ENCODE results near the gene AXIN1. TPM values are rescaled to one million over a fixed set of nuclear protein-coding genes. Genes with fewer than 3 reads are reported as not detected.

AXIN1 gene
- polyA plus RNA-seq, 2 of the 4 experiments (the other 2 are of a cell fraction), result 8.7 to 19.3 TPM

DNA sequence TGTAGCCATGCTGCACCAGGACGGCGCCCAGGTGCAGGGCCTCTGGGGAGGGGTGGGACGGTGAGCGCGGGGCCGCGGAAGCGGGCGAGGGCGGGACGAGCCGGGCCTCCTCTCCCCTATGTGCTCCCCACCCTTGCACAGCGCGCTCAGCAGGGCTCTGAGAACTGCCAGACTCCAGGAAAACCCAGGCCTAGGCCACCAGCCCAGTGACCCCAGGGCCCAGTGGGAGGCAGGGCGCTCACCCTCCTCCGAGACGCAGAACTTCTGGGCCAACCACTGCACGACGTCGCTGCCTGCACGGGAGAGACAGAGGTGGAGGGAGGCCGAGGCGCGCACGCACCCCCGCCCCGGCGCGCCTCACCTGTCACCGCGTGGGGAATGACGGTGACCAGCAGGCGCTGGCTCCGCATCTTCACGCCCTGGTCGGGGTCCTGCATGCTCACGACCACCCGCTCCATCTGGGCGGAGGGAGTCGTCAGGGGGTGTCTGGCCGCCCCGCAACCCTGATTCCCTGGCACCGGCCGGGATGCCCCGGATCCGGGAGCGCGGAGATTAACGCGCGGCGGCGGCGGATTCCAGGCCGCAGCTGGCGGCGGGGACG, 77.4 kb downstream of the AXIN1 start:
- ChIA-PET CTCF (interaction anchor here (0.6 kb wide), 1 partner anchor 222 kb away, joined by 3 read pairs; the partner anchor contains the start of genes POLR3K and SNRNP25), POLR2A (no interaction called here)
- Histone ChIP-seq H3K4me3 (peak overlapping the region; percentile 57), H3K4me2 (peak overlapping the region; percentile 94), H3K9me3 (no peaks in the 10 kb centered on the region), H3K27ac (peak overlapping the region; percentile 88 to 90), H3K4me1 (peaks cover 28% of the 10 kb centered on the region)
- TF ChIP-seq BHLHE40 (IDR thresholded peaks at IDR 0.05; ENCODE audit: low read depth, low read length) (no peak), POLR2A (IDR thresholded peaks at IDR 0.05; ENCODE audit: low read length) (no peak)
- TF ChIP-seq, protein P1, sequence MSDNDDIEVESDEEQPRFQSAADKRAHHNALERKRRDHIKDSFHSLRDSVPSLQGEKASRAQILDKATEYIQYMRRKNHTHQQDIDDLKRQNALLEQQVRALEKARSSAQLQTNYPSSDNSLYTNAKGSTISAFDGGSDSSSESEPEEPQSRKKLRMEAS (IDR thresholded peaks at IDR 0.05), result 0 out of 2 replicates have a peak, but pooled peaks have one; percentile 33
- 64% methylated on average over 24 of the region's 58 CpGs for WGBS (ENCODE audit: missing lambda C conversion rate)
- peak in 1 of 2 experiments; percentile 2; a peak in 1 of 6 replicates for ATAC-seq
- FAIRE-seq, result no peak
- no peak for DNase-seq (ENCODE audit: low read depth in 1 of 2, low spot score in 1 of 2)

DNA sequence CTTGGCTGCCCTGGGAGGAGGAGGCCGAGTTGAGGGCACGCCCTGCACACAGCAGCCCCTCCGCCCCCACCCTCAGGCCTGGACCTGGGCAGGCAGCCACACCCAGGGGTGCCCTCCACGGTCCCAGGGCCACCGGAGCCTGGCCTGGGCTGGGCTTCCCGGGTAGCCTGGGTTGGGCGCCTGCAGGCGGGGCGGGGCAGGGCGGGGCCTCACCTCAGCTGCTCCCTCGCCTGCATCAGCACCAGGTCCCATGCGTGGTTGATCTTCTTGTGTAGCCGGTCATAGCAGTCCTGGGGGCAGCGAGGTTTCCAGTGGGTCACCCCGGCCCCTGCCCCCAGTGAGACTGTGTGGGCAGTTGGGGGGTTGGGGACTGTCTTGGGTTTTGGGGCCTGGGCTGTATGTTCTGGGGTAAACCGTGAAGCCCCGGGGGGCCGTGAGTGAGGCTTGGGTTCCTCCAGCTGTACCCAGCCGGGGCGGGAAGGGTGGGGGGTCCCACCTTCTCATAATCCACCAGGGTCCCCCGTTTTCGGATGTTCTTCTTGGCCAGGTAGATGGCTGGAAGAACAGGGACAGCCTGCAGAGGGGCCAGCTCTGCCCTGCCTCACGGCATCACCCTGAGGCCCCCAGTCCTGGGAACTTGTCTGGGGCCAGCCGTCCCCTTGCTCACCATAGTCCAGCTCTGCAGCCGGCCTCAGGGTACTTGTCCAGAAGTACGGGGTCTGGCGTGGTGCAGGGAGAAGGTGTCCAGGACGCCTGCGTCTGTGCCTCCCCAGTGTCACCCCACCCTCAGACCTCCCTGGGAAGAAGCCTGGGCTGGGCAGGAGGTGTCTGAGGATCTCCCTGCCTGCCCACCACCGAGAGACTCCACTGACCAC, 78.7 kb downstream of the AXIN1 start:
- H3K27ac ChIP-seq, result peak overlapping the region in 1 of 2 experiments; percentile 57; a peak in 2 of 6 replicates
- 57% methylated on average over 11 of the region's 30 CpGs for WGBS (ENCODE audit: missing lambda C conversion rate)
- POLR2A ChIA-PET, result interaction anchor here (0.5 kb wide), 1 partner anchor 79 kb away, joined by 3 read pairs; the partner anchor contains the start of gene AXIN1
- peak overlapping the region; percentile 33 for H3K4me2 ChIP-seq
- CTCF ChIA-PET, result no interaction called here
- TF ChIP-seq, protein P2, sequence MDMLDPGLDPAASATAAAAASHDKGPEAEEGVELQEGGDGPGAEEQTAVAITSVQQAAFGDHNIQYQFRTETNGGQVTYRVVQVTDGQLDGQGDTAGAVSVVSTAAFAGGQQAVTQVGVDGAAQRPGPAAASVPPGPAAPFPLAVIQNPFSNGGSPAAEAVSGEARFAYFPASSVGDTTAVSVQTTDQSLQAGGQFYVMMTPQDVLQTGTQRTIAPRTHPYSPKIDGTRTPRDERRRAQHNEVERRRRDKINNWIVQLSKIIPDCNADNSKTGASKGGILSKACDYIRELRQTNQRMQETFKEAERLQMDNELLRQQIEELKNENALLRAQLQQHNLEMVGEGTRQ (IDR thresholded peaks at IDR 0.05), result no peak
- TF ChIP-seq CBX8 (IDR thresholded peaks at IDR 0.05), result no peak
- no peak for TF ChIP-seq EP300 (IDR thresholded peaks at IDR 0.05)
- TF ChIP-seq NFE2L2 (conservative IDR thresholded peaks at IDR 0.05; ENCODE audit: low read length), result no peak
- no peak for TF ChIP-seq BHLHE40 (IDR thresholded peaks at IDR 0.05; ENCODE audit: low read depth, low read length)
- no peak for TF ChIP-seq JUN (IDR thresholded peaks at IDR 0.05)
- TF ChIP-seq, protein P3, sequence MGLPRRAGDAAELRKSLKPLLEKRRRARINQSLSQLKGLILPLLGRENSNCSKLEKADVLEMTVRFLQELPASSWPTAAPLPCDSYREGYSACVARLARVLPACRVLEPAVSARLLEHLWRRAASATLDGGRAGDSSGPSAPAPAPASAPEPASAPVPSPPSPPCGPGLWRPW (IDR thresholded peaks at IDR 0.05), result no peak
- DNase-seq (ENCODE audit: low read depth in 1 of 2, low spot score in 1 of 2) (peak; percentile 53 to 59), FAIRE-seq (no peak), ATAC-seq (peak; percentile 52 to 74; a peak in 5 of 6 replicates)
- H3K4me3 ChIP-seq, result no peak overlapping the region
- peaks cover 25% of the 10 kb centered on the region for H3K4me1 ChIP-seq
- no peaks in the 10 kb centered on the region for H3K9me3 ChIP-seq

DNA sequence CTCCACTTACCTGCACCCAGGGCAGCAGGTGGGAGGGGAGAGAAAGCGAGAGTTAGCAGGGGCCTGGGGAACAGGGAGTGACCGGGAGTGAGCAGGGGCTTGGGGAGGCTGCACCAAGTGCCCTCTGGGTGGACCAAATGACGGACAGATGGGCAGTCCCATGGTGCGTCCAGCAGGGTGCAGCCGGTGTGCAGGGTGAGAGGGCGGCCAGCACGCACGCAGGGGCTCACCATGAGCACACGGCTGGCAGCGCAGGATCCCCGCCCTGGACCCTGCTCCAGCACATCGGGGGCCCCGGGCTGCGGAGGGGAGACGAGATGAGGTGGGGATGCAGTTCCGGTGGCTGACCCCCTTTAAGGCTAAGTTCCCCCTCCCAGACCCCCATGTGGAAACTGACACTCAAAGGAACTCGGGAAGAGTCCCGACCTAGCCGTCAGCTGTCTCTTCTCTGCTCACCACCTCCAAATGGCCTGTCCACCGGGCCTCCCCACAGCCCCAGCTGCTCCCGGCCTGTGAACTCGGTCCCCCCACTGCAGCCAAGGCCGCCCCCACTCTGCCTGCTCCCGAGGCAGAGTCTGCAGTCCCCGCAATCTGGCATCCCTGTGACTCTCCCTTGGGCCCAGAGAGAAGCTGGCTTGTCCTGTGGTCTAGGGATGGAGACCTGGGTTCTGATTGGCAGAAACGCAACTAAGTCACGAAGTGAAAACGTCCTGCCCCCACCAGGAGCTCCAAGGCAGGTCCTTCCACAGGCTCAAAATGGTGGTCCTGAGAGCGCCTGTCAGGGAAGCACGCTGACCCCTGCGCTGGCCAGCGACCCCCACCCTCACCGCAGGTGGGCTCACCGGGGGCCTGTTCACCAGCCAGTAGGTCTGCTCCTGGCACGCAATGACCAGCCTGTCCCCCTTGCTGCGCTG, 79.6 kb downstream of the AXIN1 start:
- no peak overlapping the region for H3K4me3 ChIP-seq
- no peaks in the 10 kb centered on the region for H3K9me3 ChIP-seq
- 79% methylated on average over 21 of the region's 36 CpGs for WGBS (ENCODE audit: missing lambda C conversion rate)
- DNase-seq (ENCODE audit: low read depth in 1 of 2, low spot score in 1 of 2) (no peak), FAIRE-seq (no peak), ATAC-seq (peak in 1 of 2 experiments; percentile 28; a peak in 4 of 6 replicates)
- peak overlapping the region in 1 of 2 experiments; percentile 57; a peak in 2 of 6 replicates for H3K27ac ChIP-seq
- H3K4me1 ChIP-seq, result peaks cover 25% of the 10 kb centered on the region
- POLR2A ChIA-PET, result no interaction called here
- no peak for TF ChIP-seq BHLHE40 (IDR thresholded peaks at IDR 0.05; ENCODE audit: low read depth, low read length)
- peak overlapping the region; percentile 33 for H3K4me2 ChIP-seq
- CTCF ChIA-PET, result no interaction called here

DNA sequence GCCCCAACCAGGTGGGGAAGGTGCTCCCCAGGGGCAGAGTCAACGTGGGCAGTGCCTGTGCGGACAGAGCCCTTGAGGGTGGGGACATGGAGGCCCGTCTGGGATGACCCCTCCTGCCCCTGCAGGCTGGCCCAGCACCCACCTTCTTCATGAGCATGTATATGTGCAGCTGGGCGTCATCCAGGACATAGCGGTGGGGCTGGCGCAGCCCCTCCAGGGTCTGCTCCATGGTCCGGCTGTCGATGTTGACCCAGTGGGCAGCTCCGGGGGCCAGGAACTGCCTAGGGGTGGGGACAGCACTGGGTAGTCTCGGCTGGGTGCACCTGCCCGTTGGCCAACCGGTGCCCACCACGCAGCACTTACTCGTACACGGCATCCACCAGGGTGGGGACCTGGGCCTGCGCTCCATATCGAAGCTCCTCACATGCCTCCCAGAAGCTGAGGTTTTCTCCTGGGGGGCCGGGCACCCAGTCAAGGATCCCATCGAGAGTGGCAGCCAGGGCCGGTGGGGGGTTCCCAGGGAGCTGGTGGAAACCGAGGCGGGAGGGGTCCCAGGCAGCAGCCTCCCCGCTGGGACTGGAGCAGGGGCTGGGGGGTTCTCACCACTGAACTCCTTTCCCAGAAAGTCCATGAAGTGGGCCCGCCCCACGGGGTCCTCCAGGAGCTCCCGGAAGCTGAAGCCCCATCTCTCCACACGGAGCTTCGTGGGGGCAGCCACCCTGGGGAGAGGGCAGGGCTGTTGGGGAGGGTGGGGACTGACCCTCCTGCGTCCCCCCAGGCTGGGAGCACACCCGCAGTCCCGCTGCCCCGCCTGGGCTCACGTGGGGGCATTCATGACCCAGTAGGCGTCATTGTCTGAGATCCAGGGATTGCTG, 81.9 kb downstream of the AXIN1 start:
- ChIA-PET POLR2A (no interaction called here), CTCF (interaction anchor here (1.0 to 1.4 kb wide), 2 partner anchors 48 to 92 kb away, joined by 3 to 4 read pairs; no protein-coding TSS in a partner anchor)
- FAIRE-seq, result no peak
- no peak for ATAC-seq
- Histone ChIP-seq H3K4me2 (no peak overlapping the region), H3K27ac (no peak overlapping the region), H3K9me3 (no peaks in the 10 kb centered on the region), H3K4me3 (no peak overlapping the region), H3K4me1 (peaks cover 25% of the 10 kb centered on the region)
- WGBS (ENCODE audit: missing lambda C conversion rate), result 87% methylated on average over 10 of the region's 34 CpGs
- no peak for DNase-seq (ENCODE audit: low read depth in 1 of 2, low spot score in 1 of 2)
- TF ChIP-seq, protein P3 (IDR thresholded peaks at IDR 0.05), result no peak
- TF ChIP-seq HDAC2 (IDR thresholded peaks at IDR 0.05), result no peak
- TF ChIP-seq ESRRA (IDR thresholded peaks at IDR 0.05; ENCODE audit: borderline replicate concordance, low read length), result no peak
- TF ChIP-seq, protein P4, sequence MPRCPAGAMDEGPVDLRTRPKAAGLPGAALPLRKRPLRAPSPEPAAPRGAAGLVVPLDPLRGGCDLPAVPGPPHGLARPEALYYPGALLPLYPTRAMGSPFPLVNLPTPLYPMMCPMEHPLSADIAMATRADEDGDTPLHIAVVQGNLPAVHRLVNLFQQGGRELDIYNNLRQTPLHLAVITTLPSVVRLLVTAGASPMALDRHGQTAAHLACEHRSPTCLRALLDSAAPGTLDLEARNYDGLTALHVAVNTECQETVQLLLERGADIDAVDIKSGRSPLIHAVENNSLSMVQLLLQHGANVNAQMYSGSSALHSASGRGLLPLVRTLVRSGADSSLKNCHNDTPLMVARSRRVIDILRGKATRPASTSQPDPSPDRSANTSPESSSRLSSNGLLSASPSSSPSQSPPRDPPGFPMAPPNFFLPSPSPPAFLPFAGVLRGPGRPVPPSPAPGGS (IDR thresholded peaks at IDR 0.05), result no peak
- no peak for TF ChIP-seq RNF2 (IDR thresholded peaks at IDR 0.05; ENCODE audit: borderline replicate concordance, low read depth)
- no peak for TF ChIP-seq CBX2 (IDR thresholded peaks at IDR 0.05; ENCODE audit: borderline replicate concordance, low read depth)
- TF ChIP-seq POLR2A (IDR thresholded peaks at IDR 0.05; ENCODE audit: low read length), result no peak
- TF ChIP-seq CEBPB (IDR thresholded peaks at IDR 0.05), result no peak
- TF ChIP-seq RCOR1 (IDR thresholded peaks at IDR 0.05; ENCODE audit: low read depth, low read length), result no peak
- TF ChIP-seq ZSCAN20 (CRISPR knock-in tag; IDR thresholded peaks at IDR 0.05), result no peak
- TF ChIP-seq CHD4 (IDR thresholded peaks at IDR 0.05; ENCODE audit: borderline replicate concordance), result no peak
- TF ChIP-seq, protein P5, sequence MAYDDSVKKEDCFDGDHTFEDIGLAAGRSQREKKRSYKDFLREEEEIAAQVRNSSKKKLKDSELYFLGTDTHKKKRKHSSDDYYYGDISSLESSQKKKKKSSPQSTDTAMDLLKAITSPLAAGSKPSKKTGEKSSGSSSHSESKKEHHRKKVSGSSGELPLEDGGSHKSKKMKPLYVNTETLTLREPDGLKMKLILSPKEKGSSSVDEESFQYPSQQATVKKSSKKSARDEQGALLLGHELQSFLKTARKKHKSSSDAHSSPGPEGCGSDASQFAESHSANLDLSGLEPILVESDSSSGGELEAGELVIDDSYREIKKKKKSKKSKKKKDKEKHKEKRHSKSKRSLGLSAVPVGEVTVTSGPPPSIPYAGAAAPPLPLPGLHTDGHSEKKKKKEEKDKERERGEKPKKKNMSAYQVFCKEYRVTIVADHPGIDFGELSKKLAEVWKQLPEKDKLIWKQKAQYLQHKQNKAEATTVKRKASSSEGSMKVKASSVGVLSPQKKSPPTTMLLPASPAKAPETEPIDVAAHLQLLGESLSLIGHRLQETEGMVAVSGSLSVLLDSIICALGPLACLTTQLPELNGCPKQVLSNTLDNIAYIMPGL (CRISPR knock-in tag; IDR thresholded peaks at IDR 0.05; ENCODE audit: borderline replicate concordance), result no peak
